ENCODE data around the gene LMOD3.

LMOD3 gene

DNA sequence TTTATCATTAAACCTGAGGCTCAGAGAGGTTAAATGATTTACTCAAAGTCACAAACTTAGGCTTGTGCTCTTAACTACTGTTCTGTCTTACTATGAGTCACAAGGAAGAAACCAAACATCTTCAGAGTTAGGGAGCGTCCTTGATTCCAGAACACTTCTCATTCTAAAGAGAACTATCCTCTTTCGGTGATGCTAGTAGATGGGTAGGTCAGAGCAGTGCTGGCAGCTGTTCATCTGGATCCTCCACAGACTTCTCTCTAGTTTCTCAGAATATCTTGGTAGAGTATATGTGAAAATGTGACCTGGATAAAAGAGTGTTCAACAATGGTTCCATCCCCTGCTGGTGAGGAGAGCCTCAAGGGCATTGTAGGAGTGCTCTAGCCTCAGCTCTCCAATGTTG is 34.3 kb downstream of the LMOD3 start:
- DNase-seq, result no peak

DNA sequence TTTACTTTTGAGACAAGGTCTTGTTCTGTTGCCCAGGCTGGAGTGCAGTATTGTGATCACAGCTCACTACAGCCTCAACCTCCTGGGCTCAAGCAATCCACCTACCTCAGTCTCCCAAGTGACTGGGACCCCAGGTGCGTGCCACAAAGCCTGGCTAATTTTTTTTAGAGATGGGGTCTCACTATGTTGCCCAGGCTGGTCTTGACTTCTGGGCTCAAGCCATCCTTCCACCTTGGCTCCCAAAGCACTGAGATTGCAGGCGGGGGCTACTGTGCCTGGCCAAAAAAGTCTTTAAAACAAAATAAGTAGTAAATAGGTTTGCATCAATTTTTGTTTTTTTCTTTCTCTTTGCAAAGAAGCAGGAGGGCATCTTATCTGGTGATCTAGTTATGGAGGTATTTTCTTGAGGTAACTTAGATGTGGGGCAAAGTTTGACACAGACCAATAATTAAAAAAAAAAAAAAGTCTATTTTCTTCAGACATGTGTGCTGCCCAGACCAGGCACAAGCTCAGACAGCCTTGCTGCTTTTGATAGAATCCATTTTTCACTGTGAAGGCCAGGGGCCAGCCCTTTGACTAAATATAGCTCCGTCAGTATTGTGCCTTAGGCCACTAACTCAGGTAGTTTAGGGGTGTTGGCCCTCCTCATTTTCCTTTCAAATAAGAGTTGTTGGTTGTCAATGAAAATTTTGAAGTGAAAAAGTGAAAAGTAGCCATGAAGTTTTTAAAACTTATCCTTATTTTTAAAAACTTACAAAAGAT is 35.2 kb downstream of the LMOD3 start:
- no peak for DNase-seq

DNA sequence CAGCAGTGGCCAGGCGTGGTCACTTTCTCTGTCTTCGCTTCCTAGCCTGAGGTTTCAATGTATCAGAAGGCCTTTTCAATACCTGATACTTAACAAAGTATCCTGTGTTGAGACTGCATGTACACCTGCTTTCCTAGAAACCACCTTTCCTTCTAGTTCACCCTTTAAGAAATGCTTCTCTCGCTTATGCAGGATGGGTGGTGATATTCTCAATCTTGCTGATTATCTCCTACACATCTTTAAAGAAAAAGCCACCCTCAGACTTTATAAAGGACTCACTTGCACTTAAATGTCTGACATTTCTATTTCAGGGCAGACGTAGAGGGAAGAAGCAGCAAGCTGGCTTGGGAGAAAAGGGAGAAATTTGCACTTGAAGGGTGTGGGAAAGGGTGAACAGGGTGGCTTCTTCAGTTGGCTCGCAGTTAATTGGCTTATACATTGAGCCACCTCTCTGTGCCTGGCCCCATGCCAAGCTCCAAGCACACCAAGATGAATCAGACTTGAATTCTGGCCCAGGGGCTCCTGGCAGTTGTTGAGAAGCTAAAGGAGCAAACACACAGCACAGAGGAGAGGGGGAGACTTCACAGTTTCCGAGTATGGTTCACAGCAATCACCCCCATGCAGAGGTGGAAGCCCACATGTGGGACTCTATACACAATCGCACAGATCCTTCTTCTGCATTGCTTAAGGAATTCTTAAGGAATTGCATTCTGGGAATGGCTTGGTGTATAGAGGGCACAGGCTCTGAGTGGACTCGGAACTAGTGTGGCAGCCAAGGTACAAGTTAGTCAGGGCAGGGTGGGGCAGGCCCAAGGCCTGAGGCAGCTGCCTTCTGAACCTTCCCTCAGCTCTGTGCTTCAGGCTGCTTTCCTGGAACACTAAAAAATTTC is 36.3 kb downstream of the LMOD3 start:
- peak; percentile 57 for DNase-seq

DNA sequence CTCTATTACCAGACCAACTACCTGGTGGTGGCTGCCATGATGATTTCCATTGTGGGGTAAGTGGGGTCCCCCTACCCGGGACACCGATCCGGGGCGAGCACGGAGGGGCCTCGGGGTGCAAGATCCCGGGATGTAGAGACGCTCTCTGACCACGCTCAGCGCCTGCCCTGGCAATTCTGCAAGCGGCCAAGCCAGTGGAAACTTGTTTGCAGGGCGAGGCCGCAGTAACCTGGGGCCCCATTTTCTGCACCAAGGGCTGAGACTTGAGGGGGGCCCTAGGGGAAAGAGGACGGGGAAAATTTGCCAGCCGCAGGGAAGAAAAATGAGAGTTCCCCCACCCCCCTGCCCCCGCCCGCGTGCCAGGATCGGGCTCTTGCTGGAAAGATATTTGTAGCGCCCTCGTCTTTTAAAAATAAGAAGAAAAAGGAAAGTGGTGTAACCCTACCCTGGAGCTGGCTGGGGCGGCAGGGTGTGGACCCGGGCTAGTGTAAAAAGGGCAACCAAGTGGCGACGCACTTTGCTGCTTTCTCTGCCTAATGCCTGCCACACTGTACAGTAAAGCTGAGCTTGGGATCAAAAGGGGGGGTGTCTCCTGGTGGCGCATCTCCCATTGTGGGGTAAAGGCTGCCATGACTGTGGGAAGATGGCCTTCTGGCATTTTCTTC is 37.1 kb downstream of the LMOD3 start:
- DNase-seq, result no peak

DNA sequence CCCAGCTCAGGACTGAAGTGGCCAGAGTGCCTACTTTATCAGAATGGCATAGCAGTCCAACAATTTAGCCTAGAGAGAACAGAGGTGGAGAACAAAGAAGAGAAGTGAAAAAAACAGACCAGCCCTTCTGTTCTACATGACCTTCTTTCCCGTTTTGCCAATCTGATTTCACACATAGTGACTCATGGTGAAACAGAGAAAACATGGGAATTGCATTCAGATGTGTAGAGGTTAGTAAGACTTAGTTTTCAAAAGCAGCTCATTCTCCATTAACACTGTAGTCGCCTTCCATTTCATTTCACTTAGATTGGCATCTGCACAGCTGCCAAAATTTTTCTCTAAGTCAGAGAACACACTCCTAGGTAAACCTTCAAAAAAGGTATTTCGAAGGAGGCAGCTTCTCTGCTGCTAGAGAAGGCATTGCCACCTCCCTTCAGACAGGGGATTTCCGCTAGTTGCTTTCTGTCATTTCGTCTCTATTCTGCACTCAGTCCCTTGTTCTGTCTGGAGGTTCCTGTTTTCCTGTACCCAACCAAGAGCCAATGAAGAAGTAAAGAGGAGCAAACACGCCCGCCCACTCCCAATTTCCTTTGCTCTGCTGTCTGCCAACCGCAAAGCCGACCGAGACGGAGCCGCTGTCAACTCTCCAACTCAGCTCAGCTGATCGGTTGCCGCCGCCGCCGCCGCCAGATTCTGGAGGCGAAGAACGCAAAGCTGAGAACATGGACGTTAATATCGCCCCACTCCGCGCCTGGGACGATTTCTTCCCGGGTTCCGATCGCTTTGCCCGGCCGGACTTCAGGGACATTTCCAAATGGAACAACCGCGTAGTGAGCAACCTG is 37.8 kb downstream of the LMOD3 start, which contains the start of gene ARL6IP5:
ARL6IP5 (plus strand) TSS at position 612 of the 842 bp plus-strand sequence; CDS start at position 723, 111 bp downstream.
- DNase-seq, result peak; percentile 92

DNA sequence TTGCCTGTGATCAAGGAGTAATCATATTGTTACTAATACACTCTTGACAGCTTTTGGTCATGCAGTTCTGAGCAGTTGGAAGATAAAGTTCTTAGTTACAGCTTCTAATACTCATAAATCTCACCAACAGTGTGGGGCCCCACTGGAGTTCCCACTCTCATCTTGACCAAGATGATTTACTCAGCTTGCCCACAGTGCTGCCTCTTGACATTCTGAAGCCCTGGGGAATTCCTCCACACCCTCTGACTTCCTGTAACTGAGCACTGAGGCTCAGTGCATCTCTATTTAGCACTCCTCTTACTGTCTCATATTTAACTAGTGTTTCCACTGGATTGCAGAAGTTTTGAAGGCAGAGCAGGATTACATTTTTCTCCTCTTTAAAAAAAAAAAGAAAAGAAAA is 39.6 kb downstream of the LMOD3 start:
- DNase-seq, result peak; percentile 80

DNA sequence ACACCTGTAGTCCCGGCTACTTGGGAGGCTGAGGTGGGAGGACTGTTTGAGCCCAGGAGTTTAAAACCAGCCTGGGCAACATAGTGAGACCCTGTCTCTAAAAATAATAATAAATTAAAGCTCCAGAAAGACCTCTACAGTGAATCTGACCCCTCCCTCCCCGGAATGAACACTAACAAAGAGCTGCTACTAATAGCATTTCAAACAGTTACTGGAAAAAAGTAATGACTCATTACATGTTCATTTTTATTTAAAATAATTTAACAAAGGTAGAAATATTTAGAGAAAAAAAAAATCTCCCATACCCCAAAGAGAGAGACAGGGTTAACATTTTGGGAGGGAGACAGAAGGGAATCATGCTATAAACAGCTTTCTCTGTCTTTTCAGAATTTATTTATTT is 40.0 kb downstream of the LMOD3 start:
- no peak for DNase-seq

DNA sequence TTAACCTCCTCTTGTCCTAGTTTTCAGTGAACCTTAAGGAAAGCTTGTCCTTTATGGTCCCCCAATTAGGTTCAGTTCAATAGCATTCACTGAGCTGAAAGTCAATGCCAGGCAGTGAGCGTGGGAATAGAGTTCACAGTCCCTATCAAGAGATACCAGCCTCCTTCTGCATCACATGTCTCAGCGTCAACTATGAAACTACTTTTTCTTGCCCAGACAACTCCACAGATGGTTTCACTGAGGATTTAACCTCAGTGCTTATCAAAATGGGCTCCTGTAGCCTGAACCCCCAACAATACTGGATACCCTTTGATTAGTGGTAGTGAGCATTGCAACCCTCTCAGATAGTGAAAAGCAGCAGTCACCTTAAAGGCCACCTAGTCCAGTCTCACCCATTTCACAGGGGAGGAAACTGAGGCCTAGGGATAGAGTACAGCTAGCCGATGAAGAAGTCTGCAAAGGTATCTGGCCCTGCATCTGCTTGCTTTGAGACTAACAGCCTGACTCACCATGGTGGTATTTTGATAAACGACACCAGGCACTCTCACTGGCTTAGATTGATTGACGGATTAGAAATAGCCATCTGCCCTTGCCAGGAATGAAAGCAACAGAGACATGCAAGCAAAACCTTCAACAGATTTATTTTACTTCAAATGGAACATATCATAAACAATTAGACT is 40.7 kb downstream of the LMOD3 start:
- DNase-seq, result no peak

DNA sequence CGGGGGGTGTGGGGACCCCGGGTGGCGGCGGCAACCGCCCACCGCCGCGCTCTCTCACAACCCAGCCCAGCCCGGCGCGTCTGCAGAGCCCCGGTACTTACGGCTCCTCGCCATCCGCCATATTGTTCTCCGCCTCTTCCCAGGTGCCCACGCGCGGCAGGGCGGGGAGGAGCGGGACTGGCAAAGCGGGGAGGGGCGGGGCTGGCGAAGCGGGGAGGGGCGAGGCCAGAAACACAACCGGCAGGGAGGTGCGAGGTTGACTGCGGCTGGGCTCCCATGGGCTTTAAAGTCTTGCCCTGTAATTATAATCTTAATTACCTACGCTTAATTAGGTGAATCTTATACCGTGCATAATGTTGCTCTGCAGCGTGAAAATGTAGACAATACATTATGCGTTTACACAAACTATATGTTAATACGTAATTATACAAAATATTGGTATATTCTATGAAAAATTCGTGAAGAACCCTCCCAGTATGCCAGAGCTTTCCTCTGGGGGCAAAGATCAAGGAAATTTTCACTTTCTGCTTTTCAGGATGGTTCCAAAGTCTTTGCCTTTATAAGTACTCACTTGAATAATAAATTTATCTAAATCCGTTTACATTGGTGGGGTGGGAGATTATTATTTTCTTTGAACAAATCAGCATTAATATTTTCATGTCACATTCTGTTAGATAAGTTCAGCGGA is 42.0 kb downstream of the LMOD3 start, which contains the start of gene UBA3:
UBA3 (minus strand) TSS at position 133 of the 688 bp plus-strand sequence; CDS start at position 121, 12 bp downstream.
- DNase-seq, result peak; percentile 89

DNA sequence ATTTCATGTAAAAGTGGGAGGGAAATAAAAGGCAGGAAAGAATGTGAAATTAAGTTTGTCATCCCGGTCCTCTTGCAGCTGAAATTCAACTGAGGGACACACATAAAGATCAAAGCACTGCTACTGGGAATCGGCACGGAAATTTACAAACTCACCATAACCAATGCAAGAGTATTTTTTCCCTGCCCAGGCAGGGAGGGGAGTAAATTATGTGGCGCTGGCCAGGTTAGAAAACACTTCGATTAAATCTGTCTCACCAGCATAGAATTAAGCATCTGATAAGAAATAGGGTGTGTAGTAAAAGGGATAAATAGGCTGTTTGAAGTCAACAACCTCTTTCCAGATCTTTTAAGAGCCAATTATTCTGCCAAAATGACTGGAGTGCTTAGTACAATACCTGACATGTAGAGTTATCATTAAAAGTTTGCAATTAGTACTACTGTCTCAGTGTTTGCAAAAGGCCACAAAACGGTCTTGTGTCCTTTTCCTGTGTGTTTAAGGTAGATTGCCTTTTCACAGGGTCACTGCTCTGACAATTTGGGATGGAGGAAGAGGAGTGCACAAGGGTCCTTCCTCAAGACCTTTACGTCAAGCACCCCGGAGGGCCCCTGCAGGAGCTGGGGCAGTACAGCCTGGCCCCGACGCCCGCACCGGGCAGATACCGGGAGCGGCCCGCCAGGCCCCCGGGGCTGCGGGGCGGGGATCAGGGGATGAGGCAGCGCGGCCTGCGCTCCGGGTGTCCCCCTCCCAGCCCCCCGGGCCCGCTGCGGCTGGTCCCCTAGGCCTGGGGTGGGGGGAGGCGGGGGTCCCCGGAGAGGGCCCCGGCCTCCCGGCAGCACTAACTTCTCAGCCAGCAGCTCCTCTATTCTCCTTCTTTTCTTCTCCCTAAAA is 42.9 kb downstream of the LMOD3 start:
- DNase-seq, result no peak

DNA sequence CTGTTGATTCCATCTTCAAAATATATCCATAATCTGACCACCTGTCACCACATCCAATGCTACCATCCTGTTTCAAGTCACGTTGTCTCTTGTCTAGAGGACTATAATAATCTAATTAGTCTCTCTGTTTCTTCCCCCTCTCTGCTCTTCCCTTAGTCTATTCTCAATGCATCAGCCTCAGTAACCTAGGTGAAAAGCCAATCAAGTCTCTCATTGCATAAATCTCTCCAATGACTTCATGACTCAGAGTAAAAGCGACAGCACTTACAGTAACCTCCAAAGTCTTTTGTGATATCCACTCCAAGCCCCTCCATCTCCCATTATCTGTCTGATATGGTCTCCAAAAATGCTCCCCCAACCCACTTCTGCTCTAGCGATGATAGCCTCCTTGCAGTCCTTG is 49.5 kb downstream of the LMOD3 start:
- DNase-seq, result no peak

DNA sequence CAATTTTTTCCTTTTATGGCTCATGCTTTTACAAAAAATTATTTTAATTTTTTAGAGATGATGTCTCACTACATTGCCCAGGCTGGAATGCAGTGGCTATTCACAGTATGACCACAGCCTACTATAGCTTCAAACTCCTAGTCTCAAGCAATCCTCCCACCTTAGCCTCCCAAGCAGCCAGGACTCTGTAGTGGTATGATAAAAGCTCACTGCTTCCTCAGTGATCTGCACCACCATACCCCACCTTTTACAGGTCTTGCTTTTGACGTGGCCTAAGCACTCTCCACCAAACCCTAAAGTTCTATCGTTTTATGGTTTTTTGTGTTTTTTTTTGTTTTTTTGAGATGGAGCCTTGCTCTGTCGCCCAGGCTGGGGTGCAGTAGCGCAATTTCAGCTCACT is 56.3 kb downstream of the LMOD3 start:
- no peak for DNase-seq

DNA sequence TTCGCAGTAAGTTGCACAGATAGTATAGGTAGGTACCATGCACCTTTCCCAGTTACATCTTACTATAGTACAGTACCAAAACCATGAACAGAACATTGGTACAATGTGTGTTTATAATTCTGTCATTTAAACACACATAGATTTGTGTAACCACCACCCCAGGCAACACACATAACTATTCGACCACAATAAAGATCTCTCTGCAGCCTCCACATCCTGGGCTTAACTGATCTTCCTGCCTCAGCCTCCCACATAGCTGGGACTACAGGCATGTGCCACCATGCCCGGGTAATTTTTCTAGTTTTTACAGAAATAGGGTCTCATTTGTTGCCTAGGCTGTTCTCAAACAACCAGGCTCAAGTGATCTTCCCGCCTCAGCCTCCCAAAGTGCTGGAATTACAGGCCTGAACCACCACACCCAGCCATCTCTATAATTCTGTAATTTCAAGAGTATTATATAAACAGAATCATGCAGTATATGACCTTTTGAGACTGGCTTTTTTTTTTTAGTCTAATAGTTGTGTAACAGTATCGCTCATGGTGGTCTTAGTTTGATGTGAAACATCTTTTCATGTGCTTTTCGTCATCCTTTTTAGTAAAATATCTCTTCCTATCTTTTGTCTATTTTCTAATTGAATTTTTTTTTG is 57.0 kb downstream of the LMOD3 start:
- DNase-seq, result no peak

DNA sequence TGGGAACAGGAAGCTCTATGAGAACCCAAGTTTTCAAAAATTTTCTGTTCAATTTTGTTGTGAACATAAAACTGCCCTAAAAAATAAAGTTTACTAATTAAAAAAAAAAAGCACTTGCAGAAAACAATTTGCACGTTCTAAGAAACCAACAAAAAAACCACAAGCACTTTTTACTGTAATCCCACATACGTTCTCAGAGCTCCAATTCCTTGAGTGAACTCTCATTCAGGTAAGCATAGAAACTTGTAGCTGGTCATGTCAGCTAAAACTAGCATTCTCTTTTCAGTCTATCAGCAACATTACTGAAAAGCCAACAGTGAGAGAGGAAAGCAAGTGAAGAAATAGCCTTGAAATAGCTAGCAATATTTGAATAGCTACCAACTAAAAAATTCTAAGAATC is 58.8 kb downstream of the LMOD3 start:
- no peak for DNase-seq

DNA sequence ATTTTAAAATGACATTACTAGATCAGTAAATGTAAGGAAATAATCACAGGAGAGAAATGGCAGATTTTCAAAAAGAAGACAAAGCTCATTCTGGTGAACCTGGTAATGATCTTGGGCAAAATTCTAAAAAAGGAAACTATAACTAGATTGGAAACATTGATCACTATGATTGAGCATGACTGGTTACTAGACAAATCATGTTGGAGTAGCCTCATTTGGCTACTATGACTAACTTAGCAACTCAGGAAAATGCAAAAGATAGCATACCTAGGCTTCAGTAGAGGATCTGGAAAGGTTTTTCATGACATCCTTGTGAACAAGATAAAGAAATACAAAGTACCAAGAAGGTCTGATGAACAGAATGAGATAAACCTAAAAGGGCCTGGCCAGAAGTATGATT is 62.7 kb downstream of the LMOD3 start:
- DNase-seq, result no peak

DNA sequence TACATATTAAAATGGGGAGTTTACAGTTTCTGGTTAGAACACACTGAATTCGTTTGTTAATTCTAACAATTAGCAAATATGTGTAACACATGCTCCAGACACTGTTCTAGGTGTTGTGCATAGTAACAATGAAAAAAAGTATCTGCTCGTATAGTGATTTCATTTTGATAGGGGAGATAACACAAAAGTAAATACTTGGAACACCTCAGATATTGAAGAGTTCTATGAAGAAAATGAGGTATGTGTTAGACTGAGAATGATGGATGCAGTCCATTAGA is 63.5 kb downstream of the LMOD3 start:
- DNase-seq, result no peak

DNA sequence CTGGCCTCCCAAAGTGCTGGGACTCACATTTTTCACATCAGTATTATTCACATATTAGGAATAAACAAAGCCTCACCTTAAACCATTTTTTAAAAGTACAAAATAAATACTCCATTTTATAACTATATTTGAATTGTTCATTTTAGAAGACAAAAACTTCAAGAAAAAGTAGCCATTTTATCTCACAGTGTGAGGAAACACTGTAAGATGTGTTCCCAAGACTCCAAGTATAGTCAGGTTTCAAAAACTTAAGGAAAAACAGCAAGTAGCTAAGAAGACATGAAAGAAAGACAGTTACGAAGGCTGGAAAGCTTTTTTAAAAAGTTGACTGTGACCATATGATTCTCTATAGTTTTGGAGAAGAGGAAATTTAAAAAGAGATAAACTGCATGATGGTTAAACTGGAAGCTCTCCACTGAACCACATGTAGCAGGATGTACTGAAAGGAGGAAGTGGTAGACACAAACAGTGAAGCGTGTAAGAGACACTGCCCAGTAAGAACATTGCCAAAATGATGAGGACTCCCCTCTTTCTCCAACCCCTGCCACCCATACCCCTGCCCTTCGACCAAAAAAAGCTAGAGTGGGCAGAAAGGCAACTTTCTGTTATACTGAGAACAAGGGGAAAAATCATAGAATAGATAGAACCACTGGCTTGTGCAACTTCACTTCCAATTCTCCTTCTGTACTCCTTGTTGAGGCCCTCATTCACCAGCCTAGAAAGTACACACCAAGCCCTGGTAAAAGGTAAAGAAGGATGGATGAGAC is 64.0 kb downstream of the LMOD3 start:
- DNase-seq, result no peak

Data from CD4-positive, alpha-beta T cell treated with Interferon gamma for 1 hour (primary cell).